Embryonic facial prominence (tissue), 1 donor: Measurements from ENCODE around the gene RCBTB1.

Experiments
- DNase-seq: peaks from one replicate; pipeline ENCODE4 v3.0.0-alpha.2; 2016; ENCODE audit errors: extremely low spot score

RCBTB1 gene

DNA sequence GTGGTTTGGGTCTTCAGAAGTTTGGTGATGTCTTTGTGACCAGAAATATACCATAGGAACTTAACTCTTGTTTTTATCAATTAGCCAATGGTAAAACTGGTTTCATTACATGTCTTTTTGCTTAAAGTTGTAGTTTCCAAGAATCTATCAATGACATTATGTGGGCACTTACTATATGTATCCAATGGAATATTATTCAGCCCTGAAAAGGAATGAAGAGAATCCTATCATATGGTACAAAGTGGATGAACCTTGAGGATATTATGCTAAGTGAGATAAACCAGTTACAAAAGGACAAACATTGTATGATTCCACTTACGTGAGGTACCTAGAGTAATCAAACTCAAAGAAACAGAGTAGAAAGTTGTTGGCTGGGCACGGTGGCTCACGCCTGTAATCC lies 26.4 kb downstream of the RCBTB1 start:
- DNase-seq, result no peak

DNA sequence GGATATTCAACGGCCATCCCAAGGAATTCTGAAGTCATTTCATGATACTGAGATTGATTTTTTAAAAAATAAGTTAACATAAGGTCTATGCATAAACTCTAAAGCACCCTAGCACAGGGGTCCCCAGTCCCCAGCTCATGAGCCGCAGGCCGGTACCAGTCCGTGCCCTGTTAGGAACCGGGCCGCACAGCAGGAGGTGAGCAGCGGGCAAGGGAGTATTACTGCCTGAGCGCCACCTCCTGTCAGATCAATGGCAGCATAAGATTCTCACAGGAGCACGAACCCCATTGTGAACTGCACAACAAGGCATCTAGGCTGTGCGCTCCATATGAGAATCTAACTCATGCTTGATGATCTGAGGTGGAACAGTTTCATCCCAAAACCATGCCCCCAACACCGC lies 31.0 kb downstream of the RCBTB1 start:
- no peak for DNase-seq

DNA sequence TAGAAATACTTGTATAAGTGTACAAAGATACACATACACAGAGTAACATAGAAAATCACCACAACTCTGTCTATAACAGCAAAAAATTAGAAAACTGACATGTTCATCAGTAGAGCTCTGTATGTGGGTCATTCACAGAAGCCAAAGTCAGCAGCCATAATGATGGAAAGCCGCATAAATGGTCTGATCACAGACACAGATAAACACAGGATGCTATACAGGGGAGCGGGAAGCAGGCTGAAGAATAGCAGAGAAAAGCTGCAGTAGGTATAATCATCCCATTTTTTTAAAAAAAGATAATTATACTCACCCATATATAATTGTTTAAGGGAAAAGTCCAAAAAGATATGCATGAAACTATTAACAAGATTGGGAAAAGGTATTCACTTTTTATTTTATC lies 31.5 kb downstream of the RCBTB1 start:
- no peak for DNase-seq

DNA sequence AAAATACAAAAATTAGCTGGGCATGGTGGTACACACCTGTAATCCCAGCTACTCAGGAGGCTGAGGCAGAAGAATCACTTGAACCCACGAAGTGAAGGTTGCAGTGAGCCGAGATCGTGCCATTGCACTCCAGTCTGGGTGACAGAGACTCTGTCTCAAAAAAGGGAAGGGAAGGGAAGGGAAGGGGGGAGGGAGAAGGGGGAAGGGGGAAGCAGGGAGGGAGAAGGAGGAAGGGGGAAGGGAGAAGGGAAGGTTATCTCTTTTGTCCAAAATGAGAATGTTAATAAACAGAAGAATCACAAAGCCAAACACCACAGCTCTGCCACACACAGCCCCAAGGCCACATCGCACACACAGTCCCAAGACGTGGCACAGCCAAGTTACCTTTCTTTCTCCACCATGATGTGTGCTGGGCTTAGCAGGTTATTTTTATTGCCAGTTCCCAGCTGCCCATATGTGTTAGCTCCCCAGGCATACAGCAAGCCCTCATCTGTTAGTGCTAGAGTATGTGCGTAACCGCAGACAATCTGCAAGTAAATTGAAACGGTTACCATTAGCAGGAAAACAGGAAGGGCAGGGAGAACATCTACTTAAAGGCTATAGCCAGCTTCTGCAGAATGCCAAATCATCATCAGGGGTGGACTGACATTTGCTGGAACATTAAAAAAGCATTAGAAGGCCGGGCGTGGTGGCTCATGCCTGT lies 34.3 kb downstream of the RCBTB1 start:
- DNase-seq, result no peak

DNA sequence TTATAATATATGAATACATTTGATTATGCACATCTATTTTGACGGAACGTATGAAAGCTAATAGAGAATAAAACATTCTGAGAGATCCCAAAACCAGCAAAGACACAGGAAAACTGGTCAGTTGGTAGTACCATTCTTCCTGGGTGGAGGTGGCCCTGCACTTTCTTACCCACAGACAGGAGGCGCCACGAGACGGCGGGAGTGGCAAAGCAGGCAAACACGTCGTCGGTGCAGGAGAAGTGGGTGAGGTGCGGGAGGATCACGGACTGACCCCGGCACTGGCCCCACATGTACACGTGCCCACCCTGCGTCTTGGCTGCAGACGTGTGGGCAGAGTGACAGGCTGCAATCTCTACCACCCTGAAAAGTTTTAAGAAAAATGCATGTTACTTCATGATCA lies 36.1 kb downstream of the RCBTB1 start:
- DNase-seq, result no peak

DNA sequence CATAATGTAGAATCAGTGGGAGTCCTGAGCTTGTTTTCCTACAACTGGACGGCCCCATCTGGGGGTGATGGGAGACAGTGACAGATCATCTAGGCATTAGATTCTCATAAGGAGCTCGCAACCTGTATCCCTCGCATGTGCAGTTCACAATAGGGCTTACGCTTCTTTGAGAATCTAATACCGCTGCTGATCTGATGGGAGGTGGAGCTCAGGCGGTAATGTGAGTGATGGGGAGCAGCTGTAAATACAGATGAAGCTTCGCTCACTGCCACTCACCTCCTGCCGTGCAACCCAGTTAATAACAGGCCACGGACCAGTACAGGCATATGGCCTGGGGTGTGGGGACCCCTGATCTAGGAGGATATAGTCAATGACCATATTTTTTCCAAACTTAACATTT lies 38.8 kb downstream of the RCBTB1 start:
- DNase-seq, result no peak

DNA sequence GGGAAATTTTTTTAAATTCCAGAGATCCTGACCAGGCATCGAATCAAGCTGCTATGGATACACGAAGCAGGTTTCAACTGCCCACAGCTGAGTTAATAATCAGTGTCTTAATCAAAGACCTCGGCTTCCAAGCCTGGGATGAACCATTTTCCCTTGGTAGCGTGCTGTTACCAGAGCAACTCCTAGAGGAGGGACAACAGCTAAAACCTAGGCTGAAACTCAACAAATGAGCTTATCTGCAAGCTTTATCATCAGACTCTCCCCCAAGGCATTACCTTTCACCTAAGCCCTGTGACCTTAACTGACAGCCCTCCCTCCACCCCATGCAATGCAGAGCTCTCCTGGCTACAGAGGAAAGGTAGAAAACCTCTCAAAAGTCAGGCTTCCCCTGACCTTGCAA lies 39.7 kb downstream of the RCBTB1 start:
- DNase-seq, result no peak

DNA sequence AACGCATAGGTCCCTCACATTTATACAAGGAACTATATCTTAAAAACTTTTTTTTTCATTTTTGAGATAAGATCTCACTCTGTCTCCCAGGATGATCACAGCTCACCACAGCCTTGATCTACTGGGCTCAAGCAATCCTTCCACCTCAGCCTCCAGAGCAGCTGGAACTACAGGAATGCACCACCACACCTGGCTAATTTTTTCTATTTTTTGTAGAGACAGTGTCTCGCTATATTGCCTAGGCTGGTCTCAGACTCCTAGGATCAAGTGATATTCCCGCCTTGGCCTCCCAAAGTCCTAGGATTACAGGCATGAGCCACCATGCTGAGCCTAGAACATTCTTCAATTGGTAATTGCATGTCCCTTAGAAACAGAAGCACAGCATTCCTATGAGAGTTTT lies 41.7 kb downstream of the RCBTB1 start:
- no peak for DNase-seq

DNA sequence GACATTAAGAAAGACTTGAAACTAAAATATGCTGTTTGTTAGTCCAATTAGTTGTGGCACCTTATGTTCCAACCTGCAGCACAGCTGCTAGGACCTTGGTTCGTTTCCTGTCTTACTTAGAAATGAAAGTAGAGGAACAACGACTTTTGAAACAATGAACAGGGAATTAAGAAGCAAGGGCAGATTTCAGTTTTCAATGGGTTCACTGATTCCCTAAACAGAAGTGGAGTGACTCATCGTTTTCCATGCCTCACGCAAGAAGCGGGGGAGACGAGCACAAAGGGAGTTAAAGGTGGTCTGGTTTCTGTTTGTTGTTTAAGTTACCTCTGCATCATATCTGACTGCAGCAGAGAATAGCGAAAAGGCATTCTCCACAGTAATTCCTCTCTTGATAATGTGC lies 44.8 kb downstream of the RCBTB1 start:
- DNase-seq, result no peak

DNA sequence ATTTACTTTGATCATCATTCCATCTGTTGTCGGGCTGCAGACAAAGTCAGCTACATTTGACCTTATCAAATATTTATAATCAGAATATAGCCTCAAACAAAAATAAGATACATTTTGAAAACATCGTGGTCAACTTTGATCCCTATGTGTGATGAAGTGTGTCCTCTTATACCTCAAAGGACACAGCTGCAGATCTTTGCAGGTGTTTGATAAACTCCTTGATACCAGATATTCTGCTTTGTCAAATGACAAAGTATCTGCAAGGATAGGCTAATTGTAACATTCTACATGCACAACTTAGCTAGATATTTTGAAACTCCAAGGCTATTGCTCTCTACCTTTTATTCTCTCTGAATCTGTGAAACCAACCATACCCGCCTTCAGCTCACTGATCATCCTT lies 45.6 kb downstream of the RCBTB1 start:
- no peak for DNase-seq

DNA sequence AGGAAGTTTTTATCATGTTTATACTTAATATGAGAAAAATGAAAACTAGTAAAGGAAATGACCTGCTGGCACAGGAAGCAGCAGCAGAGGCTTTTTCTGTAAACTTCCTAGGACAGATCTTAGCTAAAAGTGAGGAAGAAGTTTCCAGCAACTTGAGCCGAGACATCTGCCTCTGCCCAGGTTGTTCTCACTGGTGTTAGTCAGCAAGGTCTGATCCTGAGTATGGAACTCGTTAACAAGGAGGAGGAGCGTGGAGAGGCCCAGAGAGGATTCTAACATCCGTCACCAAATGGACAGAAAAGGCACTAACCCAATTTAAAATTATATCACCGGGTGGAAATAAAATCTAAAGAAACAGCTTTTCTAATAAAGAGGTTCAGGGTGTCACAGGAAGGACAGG lies 46.0 kb downstream of the RCBTB1 start:
- DNase-seq, result no peak

DNA sequence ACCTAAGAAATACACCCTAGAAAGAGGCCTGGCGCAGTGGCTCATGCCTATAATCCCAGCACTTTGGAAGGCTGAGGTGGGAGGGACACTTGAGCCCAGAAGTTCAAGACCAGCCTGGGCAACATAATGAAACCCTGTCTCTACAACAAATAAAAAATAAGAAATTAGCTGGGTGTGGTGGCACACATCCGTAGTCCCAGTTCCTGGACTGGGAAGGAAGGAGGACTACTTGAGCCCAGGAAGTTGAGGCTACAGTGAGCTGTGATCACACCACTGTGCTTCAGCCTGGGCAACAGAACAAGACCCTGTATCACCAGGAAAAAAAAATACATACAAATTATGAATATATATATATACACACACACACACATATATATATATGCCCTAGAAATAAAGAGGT lies 47.0 kb downstream of the RCBTB1 start:
- DNase-seq, result no peak

DNA sequence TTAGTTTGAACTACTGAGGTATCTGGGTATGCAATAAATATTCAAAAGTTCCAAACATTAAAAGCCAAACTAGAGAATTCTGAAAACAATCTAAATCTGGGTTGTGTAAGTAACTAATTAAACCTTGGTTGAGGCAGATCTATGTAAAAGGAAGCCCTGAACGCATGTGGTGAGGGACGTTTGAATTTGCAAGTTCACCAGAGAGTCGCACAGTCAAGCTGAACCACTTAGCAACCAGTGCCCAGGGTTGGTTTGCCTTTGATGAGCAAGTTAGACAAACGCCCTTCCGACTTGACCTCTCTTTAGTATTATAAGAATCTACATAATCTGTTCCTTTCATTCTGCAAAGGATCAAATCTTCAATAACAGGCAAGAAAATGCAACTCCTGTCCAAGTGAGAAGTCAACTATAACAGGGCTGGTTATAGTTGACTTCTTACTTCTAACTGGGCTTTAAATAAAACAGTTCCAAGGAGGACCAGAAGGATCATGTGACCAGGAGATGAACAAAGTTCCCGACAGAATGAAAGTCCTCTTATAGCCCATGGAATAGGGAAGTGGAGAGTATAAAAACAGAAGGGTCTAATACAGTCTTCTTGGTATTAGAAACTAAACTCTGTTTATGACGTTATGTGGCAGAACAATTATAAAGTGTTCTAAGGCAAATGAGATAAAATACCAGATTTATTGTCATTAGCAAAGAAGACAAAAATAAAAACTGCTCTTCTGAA lies 49.0 kb downstream of the RCBTB1 start:
- DNase-seq, result no peak

DNA sequence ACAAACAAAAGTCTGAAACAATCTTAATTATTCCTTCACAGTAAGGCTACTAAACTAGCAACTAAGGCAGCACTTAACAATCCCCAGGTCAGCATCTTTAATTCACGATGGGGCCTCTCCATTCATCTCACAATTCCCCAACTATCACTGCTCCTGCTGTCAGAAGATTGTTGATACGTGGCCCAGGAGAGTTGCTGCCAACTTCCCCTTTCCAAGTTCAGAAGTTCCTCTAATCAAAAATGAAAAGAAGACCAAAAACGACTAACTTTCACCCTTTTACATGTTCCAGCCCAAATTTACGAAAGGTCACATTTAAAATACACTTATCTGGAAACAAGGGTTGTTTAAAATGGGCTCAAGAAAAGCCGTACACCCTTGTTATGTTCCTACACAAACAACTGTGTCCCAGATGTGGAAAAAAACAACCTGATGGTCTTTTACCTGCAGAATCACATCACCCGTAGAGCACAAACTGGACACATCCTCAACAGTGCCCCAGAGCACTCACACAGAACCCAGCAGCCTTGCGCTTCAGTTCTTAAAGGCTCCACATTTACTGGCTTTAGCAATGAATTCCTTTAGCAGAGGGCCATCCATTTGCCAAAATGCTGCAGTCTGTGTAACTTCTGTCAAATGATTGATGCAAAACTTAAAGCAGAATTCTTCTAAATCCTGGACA lies 51.6 kb downstream of the RCBTB1 start:
- no peak for DNase-seq

DNA sequence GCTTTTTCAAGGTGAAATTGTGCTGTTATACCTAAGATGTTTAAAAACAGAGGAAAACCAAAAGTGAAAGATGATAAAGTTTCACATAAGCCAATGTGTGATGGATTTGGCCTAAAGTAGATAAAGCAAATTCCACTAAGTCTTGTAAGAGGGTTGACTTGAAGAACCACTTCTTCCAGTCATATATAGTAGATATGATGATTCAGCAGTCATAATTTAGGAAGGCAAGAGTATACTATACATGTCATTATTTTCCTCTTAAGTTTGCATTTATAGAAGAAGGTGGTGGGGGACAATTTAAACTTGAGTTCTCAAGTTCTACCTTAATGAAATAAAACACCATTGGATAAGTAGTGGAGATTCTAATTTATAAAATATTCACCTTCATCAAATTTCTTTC lies 52.3 kb downstream of the RCBTB1 start:
- no peak for DNase-seq

DNA sequence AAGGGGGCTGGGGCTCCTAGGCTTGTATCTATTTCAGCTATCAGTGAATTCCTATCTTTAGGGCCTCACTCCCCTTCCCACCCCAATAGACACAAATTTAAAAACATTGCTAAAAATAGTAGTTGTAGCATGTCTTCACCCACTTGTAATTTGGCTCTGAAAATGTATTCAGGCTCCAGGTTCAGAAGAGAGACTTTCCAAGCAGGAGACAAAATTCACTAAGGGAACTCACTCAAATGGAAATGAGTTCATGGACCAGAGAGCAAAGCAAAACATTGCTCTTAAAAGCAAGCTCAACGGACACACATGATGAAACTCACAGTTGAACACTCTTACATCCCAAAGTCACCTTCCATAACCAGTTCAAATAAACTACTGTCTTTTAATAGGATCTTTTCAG lies 52.8 kb downstream of the RCBTB1 start:
- DNase-seq, result no peak

DNA sequence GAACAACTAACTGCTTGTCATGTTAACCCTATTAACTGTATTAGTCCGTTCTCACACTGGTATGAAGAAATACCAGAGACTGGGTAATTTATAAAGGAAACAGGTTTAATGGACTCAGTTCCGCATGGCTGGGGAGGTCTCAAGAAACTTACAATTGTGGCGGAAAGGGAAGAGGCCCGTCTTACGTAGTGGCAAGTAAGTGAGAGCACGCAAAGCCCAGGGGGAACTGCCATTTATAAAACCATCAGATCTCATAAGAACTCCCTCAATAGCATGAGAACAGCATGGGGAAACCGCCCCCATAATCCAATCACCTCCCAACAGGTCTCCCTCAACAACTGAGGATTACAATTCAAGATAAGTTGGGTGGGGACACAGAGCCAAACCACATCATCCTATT lies 54.9 kb downstream of the RCBTB1 start:
- no peak for DNase-seq

DNA sequence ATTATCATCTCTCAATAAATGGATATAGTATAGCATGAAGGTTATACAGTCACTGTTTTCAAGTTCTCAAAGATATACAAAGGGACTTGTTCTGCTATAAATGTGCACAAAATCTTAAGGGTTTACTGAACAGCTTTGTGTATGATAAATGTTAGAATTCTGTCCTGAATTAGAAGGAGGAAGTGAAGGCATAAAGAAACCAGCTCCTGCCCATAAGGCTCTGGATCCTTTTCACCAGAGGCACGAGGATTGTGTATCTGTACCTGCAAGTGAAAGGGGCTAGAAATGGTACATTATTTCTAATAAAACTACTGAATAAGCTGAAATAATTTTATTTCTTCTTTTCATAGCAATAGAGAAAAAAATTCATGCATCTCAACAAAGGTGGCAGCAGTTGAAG lies 57.2 kb downstream of the RCBTB1 start:
- DNase-seq, result no peak

DNA sequence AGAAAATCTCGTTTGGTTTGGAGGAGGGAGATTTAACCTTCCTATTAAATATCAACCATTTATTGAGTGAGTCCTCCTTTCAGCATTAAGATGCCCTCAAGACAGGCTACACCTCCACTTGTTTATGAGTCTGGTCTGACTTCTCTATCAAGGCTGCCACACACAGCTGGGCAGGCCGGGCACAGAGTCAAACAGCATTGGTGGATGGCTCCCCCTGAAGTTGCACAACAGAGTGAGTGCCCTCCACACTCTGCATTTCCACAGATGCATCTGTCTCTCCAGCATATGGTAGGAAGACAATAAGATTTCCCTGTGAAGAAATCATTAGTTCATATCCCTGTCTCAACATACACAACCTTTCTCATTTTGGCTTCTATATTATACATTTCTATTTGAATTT lies 58.2 kb downstream of the RCBTB1 start:
- DNase-seq, result no peak

DNA sequence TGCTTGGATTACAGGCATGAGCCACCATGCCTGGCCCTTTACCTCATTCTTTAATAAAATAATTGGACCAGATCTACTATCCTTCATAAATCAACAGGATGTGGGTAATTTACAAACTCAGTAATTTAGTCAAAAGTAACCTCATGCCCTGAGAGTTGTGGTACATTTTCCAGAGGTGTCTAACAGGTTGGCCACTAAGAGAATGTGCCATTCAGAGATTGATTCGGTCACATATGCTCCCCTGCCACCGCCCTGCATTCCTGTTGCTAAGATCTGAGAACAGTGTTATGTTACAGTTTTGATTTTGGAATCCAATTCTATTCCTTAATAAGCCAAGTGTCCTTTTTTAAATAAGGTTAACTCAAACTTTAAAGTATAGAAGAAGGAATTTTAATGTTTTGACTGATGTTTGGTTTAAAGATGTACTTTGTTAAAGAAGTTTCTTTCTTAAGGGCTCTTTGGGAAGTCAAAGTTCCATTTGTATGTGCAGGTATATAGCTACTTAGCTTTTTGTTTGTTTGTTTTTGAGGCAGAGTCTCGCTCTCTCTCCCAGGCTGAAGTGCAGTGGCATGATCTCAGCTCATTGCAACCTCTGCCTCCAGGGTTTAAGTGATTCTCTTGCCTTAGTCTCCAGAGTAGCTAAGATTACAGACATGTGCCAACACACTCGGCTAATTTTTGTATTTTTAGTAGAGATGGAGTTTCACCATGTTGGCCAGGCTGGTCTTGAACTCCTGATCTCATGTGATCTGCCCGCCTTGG lies 60.4 kb downstream of the RCBTB1 start:
- no peak for DNase-seq

DNA sequence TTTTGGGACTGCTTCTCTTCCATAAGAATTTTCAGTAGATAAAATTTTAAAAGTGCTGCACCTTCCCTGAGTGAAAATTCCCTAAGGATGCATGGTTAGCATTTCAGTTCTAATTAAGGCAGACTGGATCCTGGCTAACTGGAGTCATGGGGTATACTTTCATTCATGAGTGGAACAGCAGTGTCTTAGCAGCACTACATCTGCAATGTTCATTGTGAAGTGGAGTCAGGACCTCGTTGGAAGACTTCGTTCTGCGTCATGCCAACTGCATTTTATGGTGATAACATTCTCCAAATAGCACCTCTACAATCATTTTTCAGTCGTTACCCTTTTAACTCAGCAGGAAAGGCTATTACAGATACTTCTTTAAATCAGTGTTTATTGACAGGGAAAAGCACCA lies 64.1 kb downstream of the RCBTB1 start:
- DNase-seq, result no peak

DNA sequence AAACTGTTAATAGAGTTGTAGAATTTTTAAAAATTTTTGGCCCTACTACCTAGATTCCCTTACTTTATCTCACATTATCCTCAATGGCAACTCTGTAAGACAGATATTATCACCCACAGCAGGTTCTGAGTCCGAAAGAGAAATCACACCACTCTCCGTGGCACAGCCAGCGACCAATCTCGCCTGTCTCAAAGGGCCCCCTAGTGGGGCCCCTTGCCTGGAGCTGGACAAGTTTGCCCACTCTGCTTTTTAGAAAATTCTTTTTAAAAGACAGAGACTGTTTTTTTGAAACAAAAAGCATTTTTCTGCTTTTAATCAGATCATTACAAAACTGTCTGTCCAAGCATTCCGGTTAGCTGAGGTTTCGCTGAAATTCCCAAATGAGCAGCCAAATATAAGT lies 67.9 kb downstream of the RCBTB1 start:
- DNase-seq, result no peak
